SU-DHL-6 (cell line): ENCODE measurements around the gene ZNF530.

Experiments used
- EZH2phosphoT487 ChIP-seq: fragments of 200-600 bp; sonication (generic), shearing (Covaris generic); conservative IDR thresholded peaks from 2 replicates; pipeline ENCODE4 v1.6.1; 2018; ENCODE audit warnings: mild to moderate bottlenecking, antibody characterized with exemption, low read length, moderate library complexity, mixed read lengths
- TF ChIP-seq, protein P1 (sequence below): fragments of 200-600 bp; sonication (generic); IDR thresholded peaks from one replicate; pipeline ENCODE4 v1.5.1; 2017; ENCODE audit warnings: antibody characterized with exemption, mild to moderate bottlenecking, low read length, moderate library complexity; ENCODE audit not compliant: insufficient read depth, poor library complexity, severe bottlenecking

DNA sequence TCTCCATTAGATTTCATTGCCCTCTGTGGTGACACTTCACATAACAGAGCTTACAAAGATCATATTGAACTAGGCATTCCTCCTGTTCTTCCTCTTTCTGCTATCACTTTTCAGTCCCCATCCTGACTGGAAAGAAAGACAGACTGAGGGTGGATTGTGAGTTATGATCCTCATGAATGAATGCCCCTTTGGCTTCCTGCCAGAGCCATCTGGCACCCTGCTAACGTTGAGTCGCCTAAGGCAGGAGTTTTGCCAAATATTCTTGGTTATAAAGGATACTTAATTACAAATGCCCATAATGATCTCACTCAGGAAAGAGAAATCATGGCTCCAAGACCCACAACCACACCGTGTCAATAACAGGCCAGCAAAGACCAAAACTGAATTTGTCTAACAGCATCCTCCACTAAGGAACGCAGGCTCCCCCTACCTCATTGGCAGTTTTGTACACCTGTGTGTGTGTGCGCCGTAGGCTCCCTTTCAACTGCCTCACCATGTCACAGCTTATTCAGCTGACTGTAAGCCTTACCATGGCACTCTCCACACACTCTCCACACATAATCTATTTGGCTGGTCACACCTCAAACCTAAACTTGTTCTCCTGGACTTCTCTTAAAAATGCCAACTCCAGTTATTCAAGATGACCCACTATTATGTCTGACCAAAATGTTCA, 48.8 kb downstream of the ZNF530 start:
- TF ChIP-seq, protein P1, sequence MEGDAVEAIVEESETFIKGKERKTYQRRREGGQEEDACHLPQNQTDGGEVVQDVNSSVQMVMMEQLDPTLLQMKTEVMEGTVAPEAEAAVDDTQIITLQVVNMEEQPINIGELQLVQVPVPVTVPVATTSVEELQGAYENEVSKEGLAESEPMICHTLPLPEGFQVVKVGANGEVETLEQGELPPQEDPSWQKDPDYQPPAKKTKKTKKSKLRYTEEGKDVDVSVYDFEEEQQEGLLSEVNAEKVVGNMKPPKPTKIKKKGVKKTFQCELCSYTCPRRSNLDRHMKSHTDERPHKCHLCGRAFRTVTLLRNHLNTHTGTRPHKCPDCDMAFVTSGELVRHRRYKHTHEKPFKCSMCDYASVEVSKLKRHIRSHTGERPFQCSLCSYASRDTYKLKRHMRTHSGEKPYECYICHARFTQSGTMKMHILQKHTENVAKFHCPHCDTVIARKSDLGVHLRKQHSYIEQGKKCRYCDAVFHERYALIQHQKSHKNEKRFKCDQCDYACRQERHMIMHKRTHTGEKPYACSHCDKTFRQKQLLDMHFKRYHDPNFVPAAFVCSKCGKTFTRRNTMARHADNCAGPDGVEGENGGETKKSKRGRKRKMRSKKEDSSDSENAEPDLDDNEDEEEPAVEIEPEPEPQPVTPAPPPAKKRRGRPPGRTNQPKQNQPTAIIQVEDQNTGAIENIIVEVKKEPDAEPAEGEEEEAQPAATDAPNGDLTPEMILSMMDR, result no peak
- TF ChIP-seq EZH2phosphoT487, result no peak
